ENCODE measurements around the gene DSTYK.

Gene DSTYK, protein sequence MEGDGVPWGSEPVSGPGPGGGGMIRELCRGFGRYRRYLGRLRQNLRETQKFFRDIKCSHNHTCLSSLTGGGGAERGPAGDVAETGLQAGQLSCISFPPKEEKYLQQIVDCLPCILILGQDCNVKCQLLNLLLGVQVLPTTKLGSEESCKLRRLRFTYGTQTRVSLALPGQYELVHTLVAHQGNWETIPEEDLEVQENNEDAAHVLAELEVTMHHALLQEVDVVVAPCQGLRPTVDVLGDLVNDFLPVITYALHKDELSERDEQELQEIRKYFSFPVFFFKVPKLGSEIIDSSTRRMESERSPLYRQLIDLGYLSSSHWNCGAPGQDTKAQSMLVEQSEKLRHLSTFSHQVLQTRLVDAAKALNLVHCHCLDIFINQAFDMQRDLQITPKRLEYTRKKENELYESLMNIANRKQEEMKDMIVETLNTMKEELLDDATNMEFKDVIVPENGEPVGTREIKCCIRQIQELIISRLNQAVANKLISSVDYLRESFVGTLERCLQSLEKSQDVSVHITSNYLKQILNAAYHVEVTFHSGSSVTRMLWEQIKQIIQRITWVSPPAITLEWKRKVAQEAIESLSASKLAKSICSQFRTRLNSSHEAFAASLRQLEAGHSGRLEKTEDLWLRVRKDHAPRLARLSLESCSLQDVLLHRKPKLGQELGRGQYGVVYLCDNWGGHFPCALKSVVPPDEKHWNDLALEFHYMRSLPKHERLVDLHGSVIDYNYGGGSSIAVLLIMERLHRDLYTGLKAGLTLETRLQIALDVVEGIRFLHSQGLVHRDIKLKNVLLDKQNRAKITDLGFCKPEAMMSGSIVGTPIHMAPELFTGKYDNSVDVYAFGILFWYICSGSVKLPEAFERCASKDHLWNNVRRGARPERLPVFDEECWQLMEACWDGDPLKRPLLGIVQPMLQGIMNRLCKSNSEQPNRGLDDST

DNA sequence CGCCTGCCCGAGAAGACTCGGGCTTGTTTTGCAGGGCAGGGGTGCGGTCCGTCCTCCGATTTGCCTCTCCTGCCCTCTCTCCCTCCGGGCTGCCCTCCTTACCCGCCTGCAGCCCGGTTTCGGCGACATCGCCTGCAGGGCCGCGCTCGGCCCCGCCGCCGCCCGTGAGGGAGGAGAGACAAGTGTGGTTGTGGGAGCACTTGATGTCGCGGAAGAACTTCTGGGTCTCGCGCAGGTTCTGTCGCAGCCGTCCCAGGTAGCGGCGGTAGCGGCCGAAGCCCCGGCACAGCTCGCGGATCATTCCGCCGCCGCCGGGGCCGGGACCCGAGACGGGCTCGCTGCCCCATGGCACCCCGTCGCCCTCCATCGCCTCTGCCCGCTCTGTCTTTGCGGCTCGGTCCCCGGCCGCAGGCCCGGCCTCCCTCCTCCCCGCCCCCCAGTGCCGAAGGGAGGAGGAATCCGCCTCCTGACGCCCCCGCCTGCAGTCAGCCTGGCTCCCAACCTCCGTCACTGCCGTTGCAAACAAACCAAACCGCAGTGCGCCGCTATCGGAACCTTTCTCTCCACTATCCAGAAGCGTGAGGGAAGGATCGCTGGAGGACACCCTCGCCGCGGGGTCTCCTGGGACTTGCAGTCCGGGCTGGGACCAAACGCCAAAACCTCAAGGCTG lies at the start of gene DSTYK:
DSTYK (minus strand) TSS at position 534 of the 670 bp plus-strand sequence; CDS start at position 367, 167 bp downstream.
- Histone ChIP-seq H3K4me3 (ENCODE audit: low read depth, low read length) (peak within 1 kb of the TSS; percentile 94), H3K4me1 (ENCODE audit: control insufficient read depth, insufficient read depth, low read length) (peaks cover 4% of the 10 kb centered on the region; the same call in 1 of the 2 replicates), H3K9me3 (ENCODE audit: control insufficient read depth, insufficient read depth, low read length) (no peaks in the 10 kb centered on the region), H3K27ac (ENCODE audit: low read depth, low read length) (peak within 1 kb of the TSS; percentile 94), H3K36me3 (ENCODE audit: control insufficient read depth, insufficient read depth, low read length) (no peaks in the 10 kb centered on the region), H3K27me3 (ENCODE audit: control insufficient read depth, insufficient read depth, low read length) (no peaks in the 10 kb centered on the region), H3K9ac (ENCODE audit: low read depth, low read length) (peak within 1 kb of the TSS; percentile 72)

DNA sequence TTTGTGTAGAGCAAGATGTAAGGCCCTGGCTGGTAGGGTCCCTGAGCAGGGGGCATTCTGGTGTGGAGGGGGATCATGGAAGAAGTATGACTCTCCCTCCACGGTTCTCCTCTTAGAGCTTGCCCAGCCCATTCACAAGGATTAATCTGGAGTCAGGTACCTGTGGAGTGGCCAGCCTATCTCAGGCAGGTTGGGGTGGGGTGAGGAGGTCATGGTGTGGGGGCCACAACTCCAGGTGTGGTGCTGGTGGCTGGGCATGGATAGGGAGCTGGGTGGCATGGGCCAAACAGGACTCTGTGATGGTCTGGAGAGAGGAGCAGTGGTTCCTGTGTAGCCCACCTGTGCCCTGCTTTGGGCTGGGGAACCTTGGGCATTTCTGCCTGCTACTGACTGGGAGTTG lies 48.5 kb upstream of the DSTYK start:
- no peaks in the 10 kb centered on the region for H3K27me3 ChIP-seq (ENCODE audit: control insufficient read depth, insufficient read depth, low read length)
- H3K4me1 ChIP-seq (ENCODE audit: control insufficient read depth, insufficient read depth, low read length): peaks cover 10% of the 10 kb centered on the region
- H3K36me3 ChIP-seq (ENCODE audit: control insufficient read depth, insufficient read depth, low read length): no peaks in the 10 kb centered on the region
- H3K4me3 ChIP-seq (ENCODE audit: low read depth, low read length): no peak overlapping the region
- no peaks in the 10 kb centered on the region for H3K9me3 ChIP-seq (ENCODE audit: control insufficient read depth, insufficient read depth, low read length)
- no peak overlapping the region for H3K27ac ChIP-seq (ENCODE audit: low read depth, low read length)
- H3K9ac ChIP-seq (ENCODE audit: low read depth, low read length): no peak overlapping the region

DNA sequence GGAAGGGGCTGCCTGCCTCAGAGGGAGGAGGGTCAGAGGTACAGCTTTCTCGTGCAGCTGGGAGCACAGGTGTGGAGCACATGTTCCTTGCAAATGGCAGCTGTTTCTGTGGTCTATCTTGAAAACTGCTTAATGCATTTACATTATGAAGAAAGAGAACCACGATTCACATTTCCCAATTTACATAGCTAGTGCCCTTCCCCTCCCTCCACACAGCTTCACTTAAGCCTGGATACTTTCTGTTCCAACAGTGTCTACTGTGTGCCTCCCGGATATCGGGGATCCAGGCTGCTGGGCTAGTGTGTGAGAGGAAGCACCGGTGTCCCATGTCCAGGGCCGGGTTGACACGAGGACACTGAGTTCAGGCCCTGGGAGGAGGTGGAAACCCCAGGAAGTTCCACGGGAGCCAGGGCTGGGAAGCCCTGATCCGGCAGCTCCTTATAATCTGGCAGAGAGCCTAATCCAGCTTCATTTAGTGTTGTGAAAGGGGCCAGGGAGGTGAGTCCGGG lies 47.9 kb upstream of the DSTYK start:
- H3K9ac ChIP-seq (ENCODE audit: low read depth, low read length): no peak overlapping the region
- H3K4me1 ChIP-seq (ENCODE audit: control insufficient read depth, insufficient read depth, low read length): peaks cover 10% of the 10 kb centered on the region
- H3K27me3 ChIP-seq (ENCODE audit: control insufficient read depth, insufficient read depth, low read length): no peaks in the 10 kb centered on the region
- H3K36me3 ChIP-seq (ENCODE audit: control insufficient read depth, insufficient read depth, low read length): no peaks in the 10 kb centered on the region
- no peaks in the 10 kb centered on the region for H3K9me3 ChIP-seq (ENCODE audit: control insufficient read depth, insufficient read depth, low read length)
- H3K4me3 ChIP-seq (ENCODE audit: low read depth, low read length): no peak overlapping the region
- H3K27ac ChIP-seq (ENCODE audit: low read depth, low read length): no peak overlapping the region

DNA sequence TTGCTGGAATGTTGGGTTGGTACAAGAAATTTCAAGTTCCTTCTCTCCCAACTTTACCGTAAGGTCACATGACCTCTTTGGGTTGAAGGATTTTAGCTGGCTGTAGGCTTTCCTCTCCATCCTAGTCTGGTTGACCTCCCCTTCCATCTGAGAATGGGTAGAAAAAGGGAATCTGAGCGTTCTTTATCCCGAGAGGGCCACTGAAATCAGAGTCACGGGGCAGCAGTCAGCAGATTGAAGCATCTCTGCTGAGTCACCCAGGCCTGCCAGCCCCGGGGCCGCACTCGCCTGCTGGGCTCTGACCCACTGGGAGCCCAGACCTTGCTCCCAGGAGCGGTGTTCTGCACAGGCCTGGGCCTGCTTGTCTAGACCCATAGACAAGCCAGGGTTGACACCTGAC lies 47.2 kb upstream of the DSTYK start:
- H3K4me3 ChIP-seq (ENCODE audit: low read depth, low read length): no peak overlapping the region
- no peaks in the 10 kb centered on the region for H3K36me3 ChIP-seq (ENCODE audit: control insufficient read depth, insufficient read depth, low read length)
- no peaks in the 10 kb centered on the region for H3K9me3 ChIP-seq (ENCODE audit: control insufficient read depth, insufficient read depth, low read length)
- no peaks in the 10 kb centered on the region for H3K27me3 ChIP-seq (ENCODE audit: control insufficient read depth, insufficient read depth, low read length)
- peak overlapping the region; percentile 58 for H3K27ac ChIP-seq (ENCODE audit: low read depth, low read length)
- H3K4me1 ChIP-seq (ENCODE audit: control insufficient read depth, insufficient read depth, low read length): peaks cover 10% of the 10 kb centered on the region
- no peak overlapping the region for H3K9ac ChIP-seq (ENCODE audit: low read depth, low read length)

DNA sequence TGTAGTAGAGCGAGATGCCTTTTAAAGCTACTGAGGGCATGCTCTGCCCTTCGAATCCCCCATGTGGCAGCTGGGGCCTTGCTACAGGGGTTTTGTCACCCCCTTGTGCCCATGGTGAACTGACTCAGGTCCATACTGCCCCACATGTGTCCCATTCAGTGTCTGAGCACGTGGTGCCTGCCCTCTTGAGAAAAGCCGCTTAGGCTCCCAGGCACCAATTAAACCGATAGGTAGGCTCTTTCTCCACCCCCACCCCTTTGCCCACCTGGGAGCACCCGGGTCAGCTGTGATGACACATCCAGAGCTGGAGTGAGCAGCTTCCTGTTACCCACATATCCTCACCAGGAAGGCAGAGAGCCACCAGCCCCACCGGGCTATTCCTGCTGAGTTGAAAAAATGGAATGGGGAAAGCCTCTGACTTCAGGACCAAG lies 46.8 kb upstream of the DSTYK start:
- H3K9me3 ChIP-seq (ENCODE audit: control insufficient read depth, insufficient read depth, low read length): no peaks in the 10 kb centered on the region
- H3K36me3 ChIP-seq (ENCODE audit: control insufficient read depth, insufficient read depth, low read length): no peaks in the 10 kb centered on the region
- no peak overlapping the region for H3K4me3 ChIP-seq (ENCODE audit: low read depth, low read length)
- H3K27me3 ChIP-seq (ENCODE audit: control insufficient read depth, insufficient read depth, low read length): no peaks in the 10 kb centered on the region
- H3K4me1 ChIP-seq (ENCODE audit: control insufficient read depth, insufficient read depth, low read length): peaks cover 10% of the 10 kb centered on the region
- peak overlapping the region; percentile 58 for H3K27ac ChIP-seq (ENCODE audit: low read depth, low read length)
- H3K9ac ChIP-seq (ENCODE audit: low read depth, low read length): no peak overlapping the region

DNA sequence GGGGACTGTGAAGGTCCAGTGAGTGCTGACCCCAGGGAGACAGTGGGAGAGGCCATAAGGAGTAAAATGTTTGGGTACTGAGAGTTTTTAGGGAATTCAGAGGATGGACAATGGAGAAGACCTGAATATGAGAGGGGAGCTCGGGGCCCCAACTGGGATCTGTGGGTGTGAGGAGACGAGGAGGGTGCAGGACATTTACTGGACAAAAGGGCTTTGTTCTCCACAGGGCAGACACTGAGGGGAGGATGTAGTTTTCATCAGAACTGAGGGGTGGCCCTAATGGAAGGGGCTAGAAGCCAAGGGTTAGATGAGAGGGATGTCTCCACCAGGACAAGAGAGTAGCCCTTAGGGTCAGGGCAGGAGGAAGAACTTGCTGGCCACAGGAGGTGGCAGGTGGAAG lies 46.2 kb upstream of the DSTYK start:
- Histone ChIP-seq H3K9me3 (ENCODE audit: control insufficient read depth, insufficient read depth, low read length) (no peaks in the 10 kb centered on the region), H3K9ac (ENCODE audit: low read depth, low read length) (no peak overlapping the region), H3K4me1 (ENCODE audit: control insufficient read depth, insufficient read depth, low read length) (peaks cover 10% of the 10 kb centered on the region), H3K36me3 (ENCODE audit: control insufficient read depth, insufficient read depth, low read length) (no peaks in the 10 kb centered on the region), H3K27me3 (ENCODE audit: control insufficient read depth, insufficient read depth, low read length) (no peaks in the 10 kb centered on the region), H3K27ac (ENCODE audit: low read depth, low read length) (no peak overlapping the region), H3K4me3 (ENCODE audit: low read depth, low read length) (no peak overlapping the region)

DNA sequence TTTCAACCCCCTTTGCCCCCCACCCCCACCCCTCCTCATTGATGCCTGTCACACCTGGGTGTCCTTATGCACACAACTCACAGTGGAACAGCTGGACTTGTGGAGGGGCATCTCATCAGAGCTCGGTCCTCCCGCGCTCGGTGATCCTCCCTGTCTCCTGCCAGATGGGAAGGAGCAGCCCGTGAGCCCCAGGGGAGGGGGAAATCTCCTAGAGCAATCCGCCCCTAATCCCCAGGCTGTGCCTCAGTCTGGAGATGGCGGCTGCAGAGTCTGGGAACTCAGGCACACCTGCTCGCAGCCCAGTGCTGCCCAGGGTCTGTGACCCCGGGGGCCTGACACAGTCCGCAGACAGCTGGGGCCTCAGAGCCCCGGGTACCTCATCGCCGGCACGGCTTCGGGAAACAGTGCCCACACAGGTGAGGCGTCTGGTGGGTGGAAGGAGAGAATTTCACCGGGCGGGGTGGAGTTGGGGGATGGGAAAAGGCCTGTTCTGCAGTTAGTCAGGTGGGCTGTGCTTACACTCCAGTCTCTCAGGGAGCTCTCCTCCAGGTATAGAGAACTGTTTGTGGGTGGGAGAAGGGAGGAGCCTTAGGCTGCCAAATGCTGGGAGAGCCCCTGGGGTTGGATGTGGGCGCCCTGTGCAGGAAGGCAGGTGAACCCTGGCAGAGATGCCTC lies 45.6 kb upstream of the DSTYK start:
- Histone ChIP-seq H3K9me3 (ENCODE audit: control insufficient read depth, insufficient read depth, low read length) (no peaks in the 10 kb centered on the region), H3K36me3 (ENCODE audit: control insufficient read depth, insufficient read depth, low read length) (no peaks in the 10 kb centered on the region), H3K9ac (ENCODE audit: low read depth, low read length) (no peak overlapping the region), H3K27ac (ENCODE audit: low read depth, low read length) (no peak overlapping the region), H3K4me1 (ENCODE audit: control insufficient read depth, insufficient read depth, low read length) (peaks cover 3% of the 10 kb centered on the region), H3K4me3 (ENCODE audit: low read depth, low read length) (no peak overlapping the region), H3K27me3 (ENCODE audit: control insufficient read depth, insufficient read depth, low read length) (no peaks in the 10 kb centered on the region)

DNA sequence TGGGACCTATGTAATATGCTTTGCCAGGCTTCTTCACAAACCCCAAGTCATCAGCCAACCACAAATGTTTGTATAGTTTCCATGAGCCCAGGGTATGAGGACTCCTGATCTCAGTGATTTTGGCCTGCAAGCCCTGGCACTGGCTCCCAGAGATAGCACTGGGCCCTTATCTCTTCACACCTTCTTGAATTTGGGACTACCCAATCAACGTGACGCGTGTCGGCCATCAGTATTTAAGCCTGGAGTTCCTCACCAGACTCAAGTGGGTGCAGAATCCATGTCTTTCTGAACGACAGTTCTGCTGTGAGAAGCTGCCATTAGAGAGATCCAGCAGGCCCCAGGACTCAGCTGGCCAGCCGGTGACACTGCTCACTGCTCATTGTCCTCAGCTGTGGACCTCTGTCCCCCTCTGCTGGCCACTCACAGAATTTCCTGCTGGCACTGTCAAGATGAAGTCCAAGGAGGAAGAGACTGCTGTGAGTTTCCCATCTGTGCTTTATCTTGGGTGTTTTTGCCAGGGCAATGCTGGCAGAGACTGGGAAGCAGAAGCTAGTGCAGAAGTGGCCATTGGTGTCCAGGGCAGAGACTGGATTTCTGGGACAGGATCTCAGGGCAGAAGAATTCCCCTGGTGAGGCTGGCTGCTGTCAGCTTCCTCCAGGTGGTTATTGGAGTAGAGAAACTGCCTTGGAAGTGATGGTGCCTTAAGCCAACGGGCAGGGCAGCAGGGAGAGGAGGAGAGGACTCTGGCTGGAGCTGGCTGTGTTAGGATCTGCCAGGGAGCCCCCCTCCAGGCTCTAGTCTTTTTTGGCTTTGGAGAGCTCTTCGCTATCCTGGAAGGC lies 44.7 kb upstream of the DSTYK start:
- Histone ChIP-seq H3K9ac (ENCODE audit: low read depth, low read length) (no peak overlapping the region), H3K9me3 (ENCODE audit: control insufficient read depth, insufficient read depth, low read length) (no peaks in the 10 kb centered on the region), H3K36me3 (ENCODE audit: control insufficient read depth, insufficient read depth, low read length) (no peaks in the 10 kb centered on the region), H3K27ac (ENCODE audit: low read depth, low read length) (no peak overlapping the region), H3K4me3 (ENCODE audit: low read depth, low read length) (no peak overlapping the region), H3K4me1 (ENCODE audit: control insufficient read depth, insufficient read depth, low read length) (no peaks in the 10 kb centered on the region; the same call in 1 of the 2 replicates), H3K27me3 (ENCODE audit: control insufficient read depth, insufficient read depth, low read length) (no peaks in the 10 kb centered on the region)

DNA sequence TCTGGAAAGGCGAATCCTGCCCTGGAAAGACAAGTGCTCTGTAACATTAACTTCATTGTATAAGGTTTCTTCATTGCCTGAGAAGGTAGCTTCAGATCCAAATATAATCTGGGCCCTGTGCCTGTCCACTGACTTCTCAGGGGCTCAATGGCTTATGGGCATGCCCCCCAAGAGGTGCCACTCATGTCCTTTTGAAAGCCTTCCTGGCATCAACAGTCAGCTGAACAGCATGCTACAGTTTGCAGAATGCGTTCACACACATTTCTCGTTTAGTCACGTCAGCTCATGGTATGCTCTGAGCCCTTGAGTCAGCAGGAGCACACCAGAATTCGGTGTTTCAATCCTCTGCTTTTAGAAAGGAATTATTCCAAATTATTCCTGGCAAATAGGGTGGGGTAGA lies 40.1 kb upstream of the DSTYK start:
- no peak overlapping the region for H3K9ac ChIP-seq (ENCODE audit: low read depth, low read length)
- no peaks in the 10 kb centered on the region for H3K36me3 ChIP-seq (ENCODE audit: control insufficient read depth, insufficient read depth, low read length)
- no peaks in the 10 kb centered on the region for H3K9me3 ChIP-seq (ENCODE audit: control insufficient read depth, insufficient read depth, low read length)
- H3K27ac ChIP-seq (ENCODE audit: low read depth, low read length): no peak overlapping the region
- H3K4me1 ChIP-seq (ENCODE audit: control insufficient read depth, insufficient read depth, low read length): peaks cover 3% of the 10 kb centered on the region; the same call in 1 of the 2 replicates
- no peak overlapping the region for H3K4me3 ChIP-seq (ENCODE audit: low read depth, low read length)
- H3K27me3 ChIP-seq (ENCODE audit: control insufficient read depth, insufficient read depth, low read length): no peaks in the 10 kb centered on the region
